Heart left ventricle (tissue), 13 donors: ENCODE measurements around the gene APC2.

Experiments used
- CTCF ChIP-seq, 12 donors: fragments of 200-600 bp; sonication (generic) in 4 of 12; IDR thresholded peaks; one replicate each; pipeline versions ENCODE4 v1.5.0 to v1.8.0; 2018 to 2022; ENCODE audit warnings: antibody characterized with exemption in 12 of 12, mild to moderate bottlenecking in 5 of 12
- POLR2A ChIP-seq, 2 donors: fragments of 450-650 bp; IDR thresholded peaks; one replicate each; pipeline ENCODE4 v1.6.1; 2017; ENCODE audit warnings: antibody characterized with exemption in 2 of 2, mild to moderate bottlenecking in 2 of 2, moderate library complexity in 2 of 2
- donor health status: ischemic (EF 13 %, LVEDD 7.1; RV severe dilation, severe dysfunction).
- donor health status: DM: no; HTN: yes; CAD: no.
- donor health status: DM: no; HTN: no; CAD: no.
- donor health status: ischemic (EF 25% LVEDD 6.9; RV normal size, moderate dysfunction).
- donor health status: ischemic (EF 25% LVEDD 5.7; RV mildly dilated, moderate dysfunction).
- donor health status: ischemic (EF 35%, LVEDD 5.7; RV mildly dilated, moderate dysfunction).
- donor health status: nonischemic (EF 11% LVEDD 7.7; RV severe dilation, severe dysfunction).
- donor health status: DM: yes; HTN: yes; CAD: no.
- donor health status: PGD.
- donor health status: ischemic (EF 29% LVEDD 5.4; RV normal size, mild dysfunction).
- donor health status: nonischemic (EF 23%, LVEDD 6.1; RV moderate dilation, normal function).

GRCh38 chr19:1451916-1452801 is 2.2 kb downstream of the APC2 start:
- TF ChIP-seq CTCF (IDR thresholded peaks at IDR 0.05) (no peak), POLR2A (IDR thresholded peaks at IDR 0.05) (no peak)
